Mucosa of descending colon (tissue), 3 donors: ENCODE results near the gene ZBTB18. TPM values are rescaled to one million over a fixed set of nuclear protein-coding genes. Genes with fewer than 3 reads are reported as not detected.
A peak's percentile ranks its signal among the peaks of the same experiment; 100 is the strongest.

Experiments
- ATAC-seq: fragments of 200-7000 bp; cut with Tn5 transposase; one replicate; pipeline ENCODE4 v1.9.1; 2020; ENCODE audit warnings: mild to moderate bottlenecking, moderate library complexity
- DNase-seq, 3 donors: peaks; one replicate each; pipeline ENCODE4 v3.0.0-alpha.2; 2020
- H3K36me3 ChIP-seq: fragments of 200-600 bp; one replicate; pipeline ENCODE4 v1.8.0; 2021; ENCODE audit warnings: low read depth, mild to moderate bottlenecking
- H3K4me1 ChIP-seq: fragments of 200-600 bp; one replicate; pipeline ENCODE4 v1.8.0; 2021; ENCODE audit warnings: low read depth, mild to moderate bottlenecking
- H3K4me3 ChIP-seq: fragments of 200-600 bp; one replicate; pipeline ENCODE4 v1.8.0; 2021; ENCODE audit warnings: mild to moderate bottlenecking
- H3K9me3 ChIP-seq: fragments of 200-600 bp; one replicate; pipeline ENCODE4 v1.8.0; 2021; ENCODE audit warnings: mild to moderate bottlenecking
- CTCF ChIP-seq: fragments of 200-600 bp; IDR thresholded peaks from one replicate; pipeline ENCODE4 v1.8.0; 2022; ENCODE audit warnings: antibody characterized with exemption, mild to moderate bottlenecking
- intact Hi-C, 2 donors: fragments of 100-400 bp; cut with DNase I in 1 of 2; cut with micrococcal nuclease in 1 of 2; formaldehyde crosslinking; loops; one replicate each; pipeline versions ENCODE4 v1.11.0 to v1.11.1; 2022; cut with DNase I, micrococcal nuclease
- long read RNA-seq, 2 donors: library from polyadenylated mRNA; unstranded; transcript quantifications; one replicate each; pipeline ENCODE4 v2.0.0, GENCODE V29; 2019 to 2021
- total RNA-seq, 3 donors: library from RNA; stranded (reverse); fragmentation: NEBNext Ultra II Directional in 2 of 3; extraction: Animal tissue kit (Norgen Biotek cat#: 25700) in 2 of 3; gene quantifications; one replicate each; pipeline versions ENCODE4 v1.2.1 to v1.2.4, GENCODE V29; 2021 to 2023
- donor health status: DM: no; HTN: no; CAD: no; lungs with moderate emphysema.
- donor health status: DM: no; HTN: no; CAD: no.
- donor health status: DM: no; HTN: yes; CAD: no.

Gene ZBTB18
- 10 to 100 TPM; 14.8 to 25.2 (median 19.9) TPM for total RNA-seq
- long read RNA-seq, donor 1, partial matches to known transcripts: 0 of 2 reads
- long read RNA-seq, donor 1, other reads (novel, unspliced or antisense): 2 of 2 reads
- long read RNA-seq, donor 2: 0 reads

- ATAC-seq: no peak
- TF ChIP-seq CTCF: no peak
- DNase-seq: peak in 1 of 3 donors; percentile 23
- Histone ChIP-seq H3K4me3 (no peak within 1 kb of the TSS), H3K9me3 (no peaks in the 10 kb centered on the region), H3K4me1 (peaks cover 15% of the 10 kb centered on the region), H3K36me3 (no peaks in the 10 kb centered on the region)
- intact Hi-C loops: no loop called here
Measured at GRCh38 chr1:244050835-244051444, at the start of gene ZBTB18. Gene ZBTB18, plus strand, starts transcription at chr1:244051283. Its CDS starts 149 bp downstream, at chr1:244051432.

DNA sequence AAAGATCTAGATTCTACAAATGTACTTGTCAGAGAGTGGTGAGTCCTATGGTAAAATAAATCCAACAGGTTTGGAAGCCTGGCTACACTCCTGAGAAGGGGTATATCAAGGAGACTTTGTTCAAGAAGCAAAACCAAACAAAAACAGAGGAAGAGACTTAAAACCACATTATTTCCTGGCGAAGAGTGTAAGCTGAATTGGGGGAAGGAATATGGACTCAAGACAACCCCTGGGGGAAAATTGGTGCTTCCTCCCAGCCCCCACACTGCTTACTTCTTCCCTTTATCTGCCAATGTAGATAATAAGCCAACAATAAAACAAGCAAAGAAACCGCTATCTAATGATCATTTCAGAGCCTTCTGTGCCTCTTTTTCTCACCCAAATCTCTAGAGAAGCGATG, 48.4 kb upstream of the ZBTB18 start:
- ATAC-seq: no peak
- intact Hi-C loops: no loop called here
- no peaks in the 10 kb centered on the region for H3K9me3 ChIP-seq
- no peaks in the 10 kb centered on the region for H3K4me1 ChIP-seq
- no peak for TF ChIP-seq CTCF
- no peak for DNase-seq
- no peak overlapping the region for H3K4me3 ChIP-seq
- H3K36me3 ChIP-seq: no peaks in the 10 kb centered on the region

- intact Hi-C loops: no loop called here
- Histone ChIP-seq H3K36me3 (no peaks in the 10 kb centered on the region), H3K4me1 (no peaks in the 10 kb centered on the region), H3K9me3 (no peaks in the 10 kb centered on the region), H3K4me3 (no peak overlapping the region)
- TF ChIP-seq CTCF: no peak
- ATAC-seq: no peak
- DNase-seq: no peak
Measured at GRCh38 chr1:244005455-244005854, 45.6 kb upstream of the ZBTB18 start.

- DNase-seq (no peak), ATAC-seq (no peak)
- no peaks in the 10 kb centered on the region for H3K9me3 ChIP-seq
- H3K4me3 ChIP-seq: no peak overlapping the region
- no peak for TF ChIP-seq CTCF
- no peaks in the 10 kb centered on the region for H3K4me1 ChIP-seq
- intact Hi-C loops: no loop called here
- H3K36me3 ChIP-seq: no peaks in the 10 kb centered on the region
Measured at GRCh38 chr1:244006381-244006901, 44.6 kb upstream of the ZBTB18 start.

- Histone ChIP-seq H3K36me3 (no peaks in the 10 kb centered on the region), H3K9me3 (no peaks in the 10 kb centered on the region), H3K4me3 (no peak overlapping the region), H3K4me1 (no peaks in the 10 kb centered on the region)
- intact Hi-C loops: no loop called here
- no peak for ATAC-seq
- DNase-seq: no peak
- TF ChIP-seq CTCF: no peak
Measured at GRCh38 chr1:244006961-244007360, 44.1 kb upstream of the ZBTB18 start.
